Measurements from ENCODE around the gene CCRL2. TPM values are rescaled to one million over a fixed set of nuclear protein-coding genes. Genes with fewer than 3 reads are reported as not detected.

Gene CCRL2
- total RNA-seq, 1 donor from 2014 or later, result not detected

DNA sequence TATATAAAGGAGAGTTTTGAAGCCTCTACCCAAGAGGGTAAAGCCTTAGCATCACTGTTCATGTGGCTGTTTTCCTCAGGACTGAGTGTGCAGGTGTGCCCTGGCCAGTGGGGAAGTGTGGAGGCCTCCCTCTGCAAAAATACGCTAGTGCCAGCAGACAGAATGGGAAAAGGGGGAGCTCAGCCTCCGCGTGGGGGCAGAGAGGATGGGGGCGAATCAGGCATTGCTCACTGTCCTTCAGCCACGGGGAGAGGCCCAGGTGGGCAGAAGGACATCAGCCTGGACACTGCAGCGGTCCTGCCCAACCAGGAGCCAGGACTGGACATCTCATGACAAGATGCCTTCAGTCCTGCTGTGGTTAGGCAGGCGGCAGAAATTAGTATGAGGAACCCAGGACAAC, 47.5 kb downstream of the CCRL2 start:
- no peak overlapping the region for H3K27ac Mint-ChIP-seq

DNA sequence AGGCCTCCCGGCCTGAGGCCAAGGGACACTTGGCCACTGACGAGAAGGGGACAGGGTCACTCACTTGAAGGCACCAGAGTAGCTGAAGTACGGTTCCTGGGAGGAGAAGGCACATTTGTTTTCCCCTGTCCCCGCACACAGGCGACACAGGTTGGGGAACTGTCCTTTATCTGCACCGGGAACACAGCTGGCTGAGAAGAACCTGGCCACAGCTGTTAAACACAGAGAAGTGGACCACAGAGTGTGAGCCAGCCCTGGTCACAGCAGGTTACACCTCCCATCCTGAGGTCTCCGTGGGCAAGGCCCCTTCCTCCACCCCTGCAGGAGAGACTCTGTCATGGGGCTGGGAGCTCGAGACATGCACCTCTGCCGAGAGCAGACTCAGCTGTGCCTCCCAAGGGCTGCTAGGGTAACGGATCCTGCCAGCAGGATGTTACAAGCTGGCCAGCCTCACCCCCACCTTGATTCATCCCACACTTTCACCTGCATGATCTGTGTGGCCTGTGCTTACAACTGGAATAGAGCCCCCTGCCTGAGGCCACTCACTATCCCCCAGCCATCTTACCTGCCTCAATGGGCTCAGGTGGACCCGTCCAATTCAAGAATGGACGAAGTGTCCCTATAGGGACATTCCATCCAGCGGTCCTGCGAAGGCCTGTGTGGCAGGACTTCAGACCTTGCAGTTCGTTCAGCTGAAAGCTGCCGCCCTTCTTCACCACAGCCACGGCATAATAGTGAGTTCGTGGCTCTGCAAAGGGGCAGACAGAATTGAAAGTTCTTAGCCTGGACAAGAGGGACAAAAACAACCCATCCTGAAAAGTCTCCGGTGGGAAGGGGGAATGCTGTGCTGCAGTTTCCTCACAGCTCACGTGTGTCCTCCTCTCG, 48.4 kb downstream of the CCRL2 start:
- Mint-ChIP-seq H3K9me3 (no peaks in the 10 kb centered on the region), H3K27ac (no peak overlapping the region), H3K36me3 (no peaks in the 10 kb centered on the region), H3K27me3 (ENCODE audit: insufficient read depth, low read depth) (peaks cover 2% of the 10 kb centered on the region), H3K4me1 (peaks cover 2% of the 10 kb centered on the region), H3K4me3 (no peak overlapping the region)
- TF ChIP-seq EZH2phosphoT487 (IDR thresholded peaks at IDR 0.05) (no peak), EZH2 (IDR thresholded peaks at IDR 0.05) (no peak)
- TF ChIP-seq, protein P1, sequence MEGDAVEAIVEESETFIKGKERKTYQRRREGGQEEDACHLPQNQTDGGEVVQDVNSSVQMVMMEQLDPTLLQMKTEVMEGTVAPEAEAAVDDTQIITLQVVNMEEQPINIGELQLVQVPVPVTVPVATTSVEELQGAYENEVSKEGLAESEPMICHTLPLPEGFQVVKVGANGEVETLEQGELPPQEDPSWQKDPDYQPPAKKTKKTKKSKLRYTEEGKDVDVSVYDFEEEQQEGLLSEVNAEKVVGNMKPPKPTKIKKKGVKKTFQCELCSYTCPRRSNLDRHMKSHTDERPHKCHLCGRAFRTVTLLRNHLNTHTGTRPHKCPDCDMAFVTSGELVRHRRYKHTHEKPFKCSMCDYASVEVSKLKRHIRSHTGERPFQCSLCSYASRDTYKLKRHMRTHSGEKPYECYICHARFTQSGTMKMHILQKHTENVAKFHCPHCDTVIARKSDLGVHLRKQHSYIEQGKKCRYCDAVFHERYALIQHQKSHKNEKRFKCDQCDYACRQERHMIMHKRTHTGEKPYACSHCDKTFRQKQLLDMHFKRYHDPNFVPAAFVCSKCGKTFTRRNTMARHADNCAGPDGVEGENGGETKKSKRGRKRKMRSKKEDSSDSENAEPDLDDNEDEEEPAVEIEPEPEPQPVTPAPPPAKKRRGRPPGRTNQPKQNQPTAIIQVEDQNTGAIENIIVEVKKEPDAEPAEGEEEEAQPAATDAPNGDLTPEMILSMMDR (IDR thresholded peaks at IDR 0.05), result no peak
- H3K79me2 ChIP-seq (ENCODE audit: low read depth), result no peaks in the 10 kb centered on the region
- H3K36me3 ChIP-seq, result no peaks in the 10 kb centered on the region
- H3F3A ChIP-seq (ENCODE audit: low read depth), result no peaks in the 10 kb centered on the region
- no peaks in the 10 kb centered on the region for H4K20me1 ChIP-seq (ENCODE audit: low read depth)
- no peaks in the 10 kb centered on the region for H3K4me1 ChIP-seq
- no peak for DNase-seq (ENCODE audit: low spot score)
- no peak overlapping the region for H3K9ac ChIP-seq
- no peaks in the 10 kb centered on the region for H3K9me3 ChIP-seq (ENCODE audit: low read depth)
- no peak overlapping the region for H3K4me3 ChIP-seq
- H3K27ac ChIP-seq, result no peak overlapping the region
- no peak overlapping the region for H3K4me2 ChIP-seq
- H2AFZ ChIP-seq (replicated peaks), result no peak overlapping the region
- H3K27me3 ChIP-seq, result no peaks in the 10 kb centered on the region

More for the DNA sequence above, 47.5 kb downstream of the CCRL2 start:
- H3F3A ChIP-seq (ENCODE audit: low read depth), result no peaks in the 10 kb centered on the region
- DNase-seq (ENCODE audit: low spot score), result no peak
- H3K9ac ChIP-seq, result no peak overlapping the region
- H3K4me3 ChIP-seq, result no peak overlapping the region
- no peaks in the 10 kb centered on the region for H3K9me3 Mint-ChIP-seq
- H3K36me3 ChIP-seq, result no peaks in the 10 kb centered on the region
- no peak overlapping the region for H2AFZ ChIP-seq (replicated peaks)
- no peak overlapping the region for H3K4me2 ChIP-seq
- H3K36me3 Mint-ChIP-seq, result no peaks in the 10 kb centered on the region
- no peak overlapping the region for H3K4me3 Mint-ChIP-seq
- no peaks in the 10 kb centered on the region for H3K4me1 ChIP-seq
- no peaks in the 10 kb centered on the region for H3K79me2 ChIP-seq (ENCODE audit: low read depth)
- H3K27ac ChIP-seq, result no peak overlapping the region
- H4K20me1 ChIP-seq (ENCODE audit: low read depth), result no peaks in the 10 kb centered on the region
- peaks cover 5% of the 10 kb centered on the region for H3K27me3 Mint-ChIP-seq (ENCODE audit: insufficient read depth, low read depth)
- TF ChIP-seq, protein P1 (IDR thresholded peaks at IDR 0.05), result no peak
- TF ChIP-seq EZH2phosphoT487 (IDR thresholded peaks at IDR 0.05) (no peak), EZH2 (IDR thresholded peaks at IDR 0.05) (no peak)
- H3K4me1 Mint-ChIP-seq, result peaks cover 2% of the 10 kb centered on the region
- H3K27me3 ChIP-seq, result no peaks in the 10 kb centered on the region
- no peaks in the 10 kb centered on the region for H3K9me3 ChIP-seq (ENCODE audit: low read depth)

DNA sequence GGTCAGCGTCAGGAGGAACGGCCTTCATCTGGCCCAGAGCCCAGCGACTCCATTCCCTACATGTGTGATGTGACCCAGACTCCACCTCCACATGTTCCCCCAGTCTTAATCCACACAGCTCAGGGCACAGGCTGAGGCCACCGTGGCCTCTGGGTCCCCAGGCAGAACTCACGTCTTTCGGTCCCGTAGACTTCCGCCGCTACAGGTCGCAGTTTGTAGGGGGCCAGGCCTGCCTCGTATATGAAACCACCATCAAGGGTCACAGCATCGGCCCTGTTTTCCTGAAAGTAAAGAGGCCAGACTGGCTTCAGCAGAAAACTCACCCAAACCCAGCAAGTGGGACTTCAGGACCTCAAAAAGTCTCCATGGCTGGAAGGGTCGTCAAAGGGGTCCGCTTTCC, 49.1 kb downstream of the CCRL2 start:
- H3K4me1 Mint-ChIP-seq, result peaks cover 2% of the 10 kb centered on the region
- Histone ChIP-seq H3K36me3 (no peaks in the 10 kb centered on the region), H3K9me3 (ENCODE audit: low read depth) (no peaks in the 10 kb centered on the region), H3K79me2 (ENCODE audit: low read depth) (no peaks in the 10 kb centered on the region), H3K4me3 (no peak overlapping the region), H3K27ac (no peak overlapping the region), H3K4me2 (no peak overlapping the region), H3F3A (ENCODE audit: low read depth) (no peaks in the 10 kb centered on the region), H4K20me1 (ENCODE audit: low read depth) (no peaks in the 10 kb centered on the region), H3K4me1 (no peaks in the 10 kb centered on the region), H3K27me3 (no peaks in the 10 kb centered on the region), H3K9ac (no peak overlapping the region), H2AFZ (replicated peaks) (no peak overlapping the region)
- H3K9me3 Mint-ChIP-seq, result peaks cover 4% of the 10 kb centered on the region
- no peak for DNase-seq (ENCODE audit: low spot score)
- no peaks in the 10 kb centered on the region for H3K36me3 Mint-ChIP-seq
- peaks cover 2% of the 10 kb centered on the region for H3K27me3 Mint-ChIP-seq (ENCODE audit: insufficient read depth, low read depth)
- no peak overlapping the region for H3K4me3 Mint-ChIP-seq
- H3K27ac Mint-ChIP-seq, result no peak overlapping the region
- TF ChIP-seq, protein P1 (IDR thresholded peaks at IDR 0.05), result no peak
- no peak for TF ChIP-seq EZH2phosphoT487 (IDR thresholded peaks at IDR 0.05)
- no peak for TF ChIP-seq EZH2 (IDR thresholded peaks at IDR 0.05)

Other genes with a start within 250 kb of the CCRL2 start
- gene CCR1, start 198.9 kb upstream of the CCRL2 start, total RNA-seq (ENCODE audit: low replicate concordance), result 0.19 TPM in 1 of 2 replicates, not detected in the other
- gene CCR3, start 164.8 kb upstream of the CCRL2 start, total RNA-seq (ENCODE audit: low replicate concordance), result not detected in 2 replicates
- not detected in 2 replicates for gene CCR2, start 53.1 kb upstream of the CCRL2 start, total RNA-seq (ENCODE audit: low replicate concordance)
- not detected in 2 replicates for gene CCR5, start 36.3 kb upstream of the CCRL2 start, total RNA-seq (ENCODE audit: low replicate concordance)
- gene LTF, start 57.6 kb downstream of the CCRL2 start, total RNA-seq (ENCODE audit: low replicate concordance), result not detected in 2 replicates
- gene RTP3, start 90.7 kb downstream of the CCRL2 start, total RNA-seq (ENCODE audit: low replicate concordance), result not detected in 2 replicates
- not detected in 2 replicates for gene LRRC2, start 159.0 kb downstream of the CCRL2 start, total RNA-seq (ENCODE audit: low replicate concordance)
- gene FAM240A, start 205.3 kb downstream of the CCRL2 start, total RNA-seq (ENCODE audit: low replicate concordance), result not detected in 2 replicates

All from neural progenitor cell (in vitro differentiated cells).